AG09309 (cell line): ENCODE results near the gene ELANE.

ENCODE experiments used
- DNase-seq: peaks from one replicate; pipeline ENCODE4 v3.0.0-alpha.2; 2010; ENCODE audit warnings: low read depth
- H3K4me3 ChIP-seq: 2 replicates; pipeline ENCODE4 v1.5.1; 2011; ENCODE audit warnings: mild to moderate bottlenecking, low read depth, low read length, moderate library complexity; ENCODE audit not compliant: control insufficient read depth
- TF ChIP-seq, protein P1 (sequence below): IDR thresholded peaks from 2 replicates; pipeline ENCODE4 v1.5.1; 2011; ENCODE audit warnings: mild to moderate bottlenecking, low read depth, low read length, inconsistent platforms; ENCODE audit not compliant: insufficient read depth, control insufficient read depth; ENCODE audit errors: missing control alignments

The ELANE gene

DNA sequence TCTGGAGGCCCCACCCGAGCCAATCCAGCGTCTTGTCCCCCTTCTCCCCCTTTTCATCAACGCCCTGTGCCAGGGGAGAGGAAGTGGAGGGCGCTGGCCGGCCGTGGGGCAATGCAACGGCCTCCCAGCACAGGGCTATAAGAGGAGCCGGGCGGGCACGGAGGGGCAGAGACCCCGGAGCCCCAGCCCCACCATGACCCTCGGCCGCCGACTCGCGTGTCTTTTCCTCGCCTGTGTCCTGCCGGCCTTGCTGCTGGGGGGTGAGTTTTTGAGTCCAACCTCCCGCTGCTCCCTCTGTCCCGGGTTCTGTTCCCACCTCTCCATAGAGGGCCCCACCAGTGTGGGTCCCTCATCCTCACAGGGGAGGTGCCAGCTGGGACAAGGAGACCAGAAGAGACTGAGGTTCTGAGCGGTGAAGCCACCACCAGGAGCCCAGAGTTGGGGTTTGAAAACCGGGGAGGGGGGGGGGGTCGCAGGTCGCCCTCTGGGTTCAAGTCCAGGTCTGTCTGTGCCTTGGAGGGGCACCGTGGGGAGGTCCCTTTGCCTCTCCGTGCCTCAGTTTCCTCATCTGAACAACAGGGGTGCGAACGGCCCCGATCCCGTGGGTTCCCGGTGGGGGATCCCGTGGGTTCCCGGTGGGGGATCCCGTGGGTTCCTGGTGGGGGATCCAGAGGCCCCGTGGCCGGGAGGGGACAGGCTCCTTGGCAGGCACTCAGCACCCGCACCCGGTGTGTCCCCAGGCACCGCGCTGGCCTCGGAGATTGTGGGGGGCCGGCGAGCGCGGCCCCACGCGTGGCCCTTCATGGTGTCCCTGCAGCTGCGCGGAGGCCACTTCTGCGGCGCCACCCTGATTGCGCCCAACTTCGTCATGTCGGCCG is at the start of gene ELANE:
Gene ELANE, plus strand, starts transcription at position 168 of the 878 bp plus-strand sequence. Its CDS starts 26 bp downstream, at position 194.
- TF ChIP-seq, protein P1, sequence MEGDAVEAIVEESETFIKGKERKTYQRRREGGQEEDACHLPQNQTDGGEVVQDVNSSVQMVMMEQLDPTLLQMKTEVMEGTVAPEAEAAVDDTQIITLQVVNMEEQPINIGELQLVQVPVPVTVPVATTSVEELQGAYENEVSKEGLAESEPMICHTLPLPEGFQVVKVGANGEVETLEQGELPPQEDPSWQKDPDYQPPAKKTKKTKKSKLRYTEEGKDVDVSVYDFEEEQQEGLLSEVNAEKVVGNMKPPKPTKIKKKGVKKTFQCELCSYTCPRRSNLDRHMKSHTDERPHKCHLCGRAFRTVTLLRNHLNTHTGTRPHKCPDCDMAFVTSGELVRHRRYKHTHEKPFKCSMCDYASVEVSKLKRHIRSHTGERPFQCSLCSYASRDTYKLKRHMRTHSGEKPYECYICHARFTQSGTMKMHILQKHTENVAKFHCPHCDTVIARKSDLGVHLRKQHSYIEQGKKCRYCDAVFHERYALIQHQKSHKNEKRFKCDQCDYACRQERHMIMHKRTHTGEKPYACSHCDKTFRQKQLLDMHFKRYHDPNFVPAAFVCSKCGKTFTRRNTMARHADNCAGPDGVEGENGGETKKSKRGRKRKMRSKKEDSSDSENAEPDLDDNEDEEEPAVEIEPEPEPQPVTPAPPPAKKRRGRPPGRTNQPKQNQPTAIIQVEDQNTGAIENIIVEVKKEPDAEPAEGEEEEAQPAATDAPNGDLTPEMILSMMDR, result no peak
- DNase-seq, result no peak

DNA sequence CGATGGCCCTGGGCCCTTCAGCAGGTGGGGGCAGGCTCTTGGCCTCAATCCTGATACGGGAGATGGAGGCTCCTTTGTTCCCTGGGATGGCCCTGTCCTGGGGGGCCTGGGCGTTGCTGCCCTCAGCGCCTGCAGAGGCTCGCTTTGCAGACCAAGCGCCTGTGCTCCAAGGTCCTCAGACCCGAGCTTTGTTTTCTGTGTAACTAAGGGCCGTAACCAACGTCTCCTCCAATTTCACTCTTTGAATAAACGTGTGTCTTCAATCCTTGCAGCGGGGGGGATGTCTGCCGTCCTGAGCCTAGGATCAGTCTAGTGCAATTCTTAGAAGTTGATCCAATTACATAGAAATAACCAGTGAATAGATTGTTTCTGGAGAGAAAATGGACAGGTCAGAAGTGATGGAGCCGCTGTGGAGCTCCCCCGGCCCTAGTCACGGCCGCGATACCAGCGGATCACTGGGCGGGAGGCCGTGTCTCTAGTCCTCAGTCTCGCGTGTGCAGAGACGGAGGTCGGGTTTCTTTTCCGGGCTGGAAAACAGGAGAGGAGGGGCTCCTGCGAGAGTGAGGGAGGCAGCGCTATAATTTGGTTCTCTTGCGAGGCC is 49.5 kb upstream of the ELANE start:
- TF ChIP-seq, protein P1, result no peak
- DNase-seq, result no peak

More for the DNA sequence above, at the start of gene ELANE:
- no peak within 1 kb of the TSS for H3K4me3 ChIP-seq

DNA sequence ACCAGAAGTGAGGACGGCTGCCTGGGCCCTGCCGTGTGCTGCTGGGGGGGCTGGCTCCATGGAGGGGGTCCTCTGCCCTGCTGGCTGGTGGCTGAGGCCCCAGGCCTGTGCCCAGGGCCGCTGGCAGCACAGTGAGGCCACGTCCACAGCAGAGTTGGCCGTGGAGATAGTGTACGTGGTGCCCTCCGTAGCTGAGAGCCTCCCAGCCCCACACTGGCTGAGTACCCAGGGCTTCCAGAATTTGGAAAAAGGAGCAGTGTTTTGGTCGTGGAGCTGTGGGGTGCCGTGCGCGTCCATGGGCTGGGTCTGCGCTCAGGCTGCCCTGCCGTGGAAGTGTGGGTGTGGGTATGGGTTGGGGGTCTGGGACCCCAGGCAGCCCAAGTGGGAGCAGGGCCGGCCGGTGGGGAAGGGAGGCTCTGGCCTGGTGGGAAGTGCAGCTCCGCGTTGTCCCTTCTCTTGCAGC is 49.0 kb upstream of the ELANE start:
- TF ChIP-seq, protein P1, result no peak
- H3K4me3 ChIP-seq, result no peak overlapping the region
- DNase-seq, result no peak

More for the DNA sequence above, 49.5 kb upstream of the ELANE start:
- no peak overlapping the region for H3K4me3 ChIP-seq

DNA sequence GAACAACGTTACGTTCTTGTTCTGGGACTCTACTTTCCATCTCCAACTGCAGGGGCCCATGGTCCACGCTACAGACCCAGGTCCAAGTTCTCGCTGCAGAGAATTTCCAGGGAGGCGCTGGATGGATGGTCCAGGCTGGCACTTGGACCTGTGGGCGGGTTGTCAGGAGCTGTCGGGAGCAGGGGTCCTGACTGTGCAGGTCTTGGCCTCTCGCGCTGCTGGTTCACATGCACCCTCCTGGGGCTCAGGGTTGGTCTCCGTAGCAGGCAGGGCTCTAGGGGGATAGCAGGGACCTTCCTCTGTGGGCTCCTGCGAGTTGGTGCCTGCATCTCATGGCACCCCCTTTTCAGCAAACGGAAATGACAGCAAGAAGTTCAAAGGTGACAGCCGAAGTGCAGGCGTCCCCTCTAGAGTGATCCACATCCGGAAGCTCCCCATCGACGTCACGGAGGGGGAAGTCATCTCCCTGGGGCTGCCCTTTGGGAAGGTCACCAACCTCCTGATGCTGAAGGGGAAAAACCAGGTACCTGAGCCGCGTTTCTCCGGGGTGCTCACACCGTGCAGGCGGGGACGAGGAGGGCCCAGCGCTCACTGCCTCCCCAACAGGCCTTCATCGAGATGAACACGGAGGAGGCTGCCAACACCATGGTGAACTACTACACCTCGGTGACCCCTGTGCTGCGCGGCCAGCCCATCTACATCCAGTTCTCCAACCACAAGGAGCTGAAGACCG is 48.3 kb upstream of the ELANE start:
- no peak for DNase-seq
- H3K4me3 ChIP-seq, result no peak overlapping the region
- TF ChIP-seq, protein P1, result no peak

DNA sequence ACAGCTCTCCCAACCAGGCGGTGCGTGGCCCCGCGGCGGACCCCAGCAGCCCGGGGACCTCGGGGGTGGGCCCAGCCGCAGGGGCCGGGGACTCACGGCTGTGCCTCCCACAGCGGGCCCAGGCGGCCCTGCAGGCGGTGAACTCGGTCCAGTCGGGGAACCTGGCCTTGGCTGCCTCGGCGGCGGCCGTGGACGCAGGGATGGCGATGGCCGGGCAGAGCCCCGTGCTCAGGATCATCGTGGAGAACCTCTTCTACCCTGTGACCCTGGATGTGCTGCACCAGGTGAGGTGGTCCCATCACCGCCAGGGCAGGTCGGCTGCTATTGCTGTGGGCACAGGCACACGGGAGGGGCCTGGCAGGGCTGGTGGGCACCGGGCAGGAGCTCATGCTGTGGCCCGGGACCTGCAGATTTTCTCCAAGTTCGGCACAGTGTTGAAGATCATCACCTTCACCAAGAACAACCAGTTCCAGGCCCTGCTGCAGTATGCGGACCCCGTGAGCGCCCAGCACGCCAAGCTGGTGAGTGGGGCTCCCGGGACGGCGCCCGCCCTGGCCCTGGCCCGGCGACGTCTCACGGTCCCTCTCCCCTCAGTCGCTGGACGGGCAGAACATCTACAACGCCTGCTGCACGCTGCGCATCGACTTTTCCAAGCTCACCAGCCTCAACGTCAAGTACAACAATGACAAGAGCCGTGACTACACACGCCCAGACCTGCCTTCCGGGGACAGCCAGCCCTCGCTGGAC is 47.5 kb upstream of the ELANE start:
- DNase-seq, result no peak
- TF ChIP-seq, protein P1, result no peak
- H3K4me3 ChIP-seq, result no peak overlapping the region

DNA sequence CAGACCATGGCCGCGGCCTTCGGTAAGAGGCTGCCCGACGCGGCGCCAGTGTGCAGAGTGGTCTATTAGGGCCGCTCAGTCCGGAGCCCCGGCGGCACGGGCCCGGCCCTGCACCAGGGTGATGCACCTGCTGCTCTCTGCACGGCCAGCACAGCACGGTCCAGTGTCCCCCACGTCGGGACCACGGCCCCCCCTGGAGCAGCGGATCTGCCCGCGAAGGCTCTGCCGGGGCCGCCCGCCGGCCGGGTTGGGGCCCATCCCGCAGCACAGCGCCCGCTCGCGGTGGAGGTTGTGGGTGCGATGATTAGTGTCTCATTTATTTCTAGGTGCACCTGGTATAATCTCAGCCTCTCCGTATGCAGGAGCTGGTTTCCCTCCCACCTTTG is 46.9 kb upstream of the ELANE start:
- TF ChIP-seq, protein P1, result no peak
- H3K4me3 ChIP-seq, result no peak overlapping the region
- no peak for DNase-seq
